Ammon's horn (tissue), 1 donor: ENCODE measurements around the gene PNMA3.
"Not testable (repeated sequence)": the region's sequence is repeated elsewhere in the genome, so short reads cannot be mapped to it uniquely, and the experiment has no call there.

ENCODE experiments used
- DNase-seq: peaks from one replicate; pipeline ENCODE4 v3.0.0-alpha.2; 2016; ENCODE audit warnings: low spot score

Gene PNMA3

GRCh38 chrX:153055871-153056749 lies at the start of gene PNMA3:
PNMA3 (plus strand) TSS chrX:153056470; CDS start chrX:153057056, 586 bp downstream.
- DNase-seq = no peak

- DNase-seq = not testable (repeated sequence)
Measured at GRCh38 chrX:153017174-153017573, 39.1 kb upstream of the PNMA3 start.

GRCh38 chrX:153019166-153019565 lies 37.1 kb upstream of the PNMA3 start:
- DNase-seq = no peak

- not testable (repeated sequence) for DNase-seq
Measured at GRCh38 chrX:153026501-153026900, 29.8 kb upstream of the PNMA3 start.

- DNase-seq = not testable (repeated sequence)
Measured at GRCh38 chrX:153028487-153028886, 27.8 kb upstream of the PNMA3 start.

- DNase-seq = no peak
Measured at GRCh38 chrX:153029162-153029561, 27.1 kb upstream of the PNMA3 start.

GRCh38 chrX:153029875-153030274 lies 26.4 kb upstream of the PNMA3 start:
- no peak for DNase-seq

- no peak for DNase-seq
Measured at GRCh38 chrX:153030801-153031200, 25.5 kb upstream of the PNMA3 start.

- DNase-seq = peak; percentile 62
Measured at GRCh38 chrX:153032397-153033118, 23.7 kb upstream of the PNMA3 start.

GRCh38 chrX:153049093-153049492 lies 7.2 kb upstream of the PNMA3 start:
- DNase-seq = no peak

- DNase-seq = no peak
Measured at GRCh38 chrX:153052534-153052933, 3.7 kb upstream of the PNMA3 start.

- DNase-seq = no peak
Measured at GRCh38 chrX:153057281-153057680, 1.0 kb downstream of the PNMA3 start.

- no peak for DNase-seq
Measured at GRCh38 chrX:153059191-153060094, 3.2 kb downstream of the PNMA3 start.

- no peak for DNase-seq
Measured at GRCh38 chrX:153060095-153060445, 3.8 kb downstream of the PNMA3 start.

- DNase-seq = no peak
Measured at GRCh38 chrX:153061732-153062131, 5.5 kb downstream of the PNMA3 start.

GRCh38 chrX:153063315-153063714 lies 7.0 kb downstream of the PNMA3 start:
- DNase-seq = no peak

GRCh38 chrX:153064061-153064460 lies 7.8 kb downstream of the PNMA3 start:
- no peak for DNase-seq

GRCh38 chrX:153065389-153065788 lies 9.1 kb downstream of the PNMA3 start:
- no peak for DNase-seq

- not testable (repeated sequence) for DNase-seq
Measured at GRCh38 chrX:153066402-153066801, 10.1 kb downstream of the PNMA3 start.

GRCh38 chrX:153071909-153072583 lies 15.8 kb downstream of the PNMA3 start, which contains the start of gene PNMA6A:
PNMA6A (plus strand) TSS chrX:153072454; CDS start chrX:153073063, 609 bp downstream.
- not testable (repeated sequence) for DNase-seq

GRCh38 chrX:153073331-153073730 lies 17.1 kb downstream of the PNMA3 start:
- not testable (repeated sequence) for DNase-seq
